Astrocyte (in vitro differentiated cells and primary cell): Measurements from ENCODE around the gene VPS13C. TPM values are rescaled to one million over a fixed set of nuclear protein-coding genes. Genes with fewer than 3 reads are reported as not detected.

Experiments used
- DNase-seq: peaks from one replicate; pipeline ENCODE4 v3.0.0-alpha.2; 2010; ENCODE audit warnings: low read depth
- FAIRE-seq: peaks from 2 replicates; lab custom pipeline; 2011; peaks lifted over from hg19 to GRCh38; lab: Jason Lieb, UNC
- H2AFZ ChIP-seq: 2 replicates; pipeline ENCODE4 v1.6.0; 2012; ENCODE audit warnings: low read depth, low read length, inconsistent platforms
- H3K27ac ChIP-seq: 2 replicates; pipeline ENCODE4 v1.5.1; 2011; ENCODE audit warnings: low read depth, low read length, inconsistent platforms
- H3K27me3 ChIP-seq: 2 replicates; pipeline ENCODE4 v1.6.0; 2011; ENCODE audit warnings: low read length, inconsistent platforms; ENCODE audit not compliant: insufficient read depth
- H3K36me3 ChIP-seq: 2 replicates; pipeline ENCODE4 v1.5.1; 2011; ENCODE audit warnings: low read length, inconsistent platforms; ENCODE audit not compliant: insufficient read depth
- H3K4me1 ChIP-seq: 2 replicates; pipeline ENCODE4 v1.5.1; 2011; ENCODE audit warnings: low read length, inconsistent platforms; ENCODE audit not compliant: insufficient read depth
- H3K4me2 ChIP-seq: 2 replicates; pipeline ENCODE4 v1.6.0; 2012; ENCODE audit warnings: low read length, inconsistent platforms
- H3K4me3 ChIP-seq: 2 replicates; pipeline ENCODE4 v1.5.1; 2011; ENCODE audit warnings: low read depth, mild to moderate bottlenecking, low read length, inconsistent platforms; ENCODE audit not compliant: insufficient read depth
- H3K79me2 ChIP-seq: 2 replicates; pipeline ENCODE4 v1.6.0; 2012; ENCODE audit warnings: mild to moderate bottlenecking, low read length, inconsistent platforms; ENCODE audit not compliant: insufficient read depth
- H3K9ac ChIP-seq: 2 replicates; pipeline ENCODE4 v1.6.0; 2012; ENCODE audit warnings: mild to moderate bottlenecking, low read length, inconsistent platforms
- H3K9me3 ChIP-seq: 2 replicates; pipeline ENCODE4 v1.5.1; 2012; ENCODE audit warnings: low read depth, mild to moderate bottlenecking, low read length, inconsistent platforms; ENCODE audit not compliant: insufficient read depth
- H4K20me1 ChIP-seq: 2 replicates; pipeline ENCODE4 v1.6.0; 2012; ENCODE audit warnings: low read length, inconsistent platforms; ENCODE audit not compliant: insufficient read depth
- H3K27ac Mint-ChIP-seq: one replicate; pipeline ENCODE4 v1.8.0; 2021; ENCODE audit warnings: mild to moderate bottlenecking, mixed read lengths; ENCODE audit not compliant: unreplicated experiment
- H3K27me3 Mint-ChIP-seq: one replicate; pipeline ENCODE4 v1.8.0; 2021; ENCODE audit warnings: low read depth, mixed read lengths; ENCODE audit not compliant: unreplicated experiment
- H3K36me3 Mint-ChIP-seq: one replicate; pipeline ENCODE4 v1.8.0; 2021; ENCODE audit warnings: low read depth, mixed read lengths; ENCODE audit not compliant: unreplicated experiment
- H3K4me1 Mint-ChIP-seq: one replicate; pipeline ENCODE4 v1.8.0; 2021; ENCODE audit warnings: low read depth, mixed read lengths; ENCODE audit not compliant: unreplicated experiment
- H3K4me3 Mint-ChIP-seq: one replicate; pipeline ENCODE4 v1.8.0; 2021; ENCODE audit warnings: mild to moderate bottlenecking, moderate library complexity, mixed read lengths; ENCODE audit not compliant: unreplicated experiment
- H3K9me3 Mint-ChIP-seq: one replicate; pipeline ENCODE4 v1.8.0; 2021; ENCODE audit warnings: mild to moderate bottlenecking, mixed read lengths; ENCODE audit not compliant: unreplicated experiment
- EZH2 ChIP-seq: IDR thresholded peaks from 2 replicates; pipeline ENCODE4 v1.6.1; 2012; ENCODE audit warnings: mild to moderate bottlenecking, low read length, inconsistent platforms; ENCODE audit not compliant: insufficient read depth
- total RNA-seq: library from RNA; stranded (reverse); gene quantifications from 2 replicates; pipeline ENCODE4 v1.2.1, GENCODE V29; 2021
- TF ChIP-seq, protein P1 (sequence below): IDR thresholded peaks from 2 replicates; pipeline ENCODE4 v1.5.1; 2011; ENCODE audit warnings: low read depth, mild to moderate bottlenecking, inconsistent platforms, low read length, moderate library complexity; ENCODE audit not compliant: insufficient read depth

Gene VPS13C
- total RNA-seq, 1 donor from 2014 or later: 35.4 TPM

DNA sequence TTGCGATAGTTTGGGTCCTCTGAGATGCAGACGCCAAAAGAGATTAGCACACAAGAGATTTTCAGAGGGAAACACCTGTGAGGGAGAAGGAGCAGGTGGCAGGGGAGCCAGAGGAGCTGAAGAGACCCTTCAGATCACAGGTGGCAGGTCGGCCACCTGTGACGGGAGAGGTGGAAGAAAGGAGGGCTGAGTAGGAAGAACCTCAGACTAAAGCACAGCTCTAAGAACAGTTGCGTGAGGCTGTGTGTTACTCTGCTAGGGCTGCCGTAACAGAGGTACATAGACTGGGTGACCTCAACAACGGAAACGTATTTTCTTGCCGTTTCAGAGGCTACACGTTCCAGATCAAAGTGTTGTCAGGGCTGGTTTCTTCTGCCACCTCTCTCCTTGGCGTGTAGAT is 45.0 kb upstream of the VPS13C start:
- H3K4me2 ChIP-seq: no peak overlapping the region
- no peak overlapping the region for H3K4me3 Mint-ChIP-seq

GRCh38 chr15:62104846-62105245 is 44.6 kb upstream of the VPS13C start:
- H4K20me1 ChIP-seq: no peaks in the 10 kb centered on the region
- no peak overlapping the region for H3K9ac ChIP-seq
- H3K9me3 ChIP-seq: no peaks in the 10 kb centered on the region
- H3K4me1 ChIP-seq: peaks cover under 1% of the 10 kb centered on the region
- H3K4me2 ChIP-seq: no peak overlapping the region
- Mint-ChIP-seq H3K27me3 (no peaks in the 10 kb centered on the region), H3K27ac (no peak overlapping the region), H3K36me3 (no peaks in the 10 kb centered on the region), H3K4me1 (peaks cover 10% of the 10 kb centered on the region), H3K9me3 (peaks cover 2% of the 10 kb centered on the region), H3K4me3 (no peak overlapping the region)
- TF ChIP-seq EZH2: no peak
- TF ChIP-seq, protein P1, sequence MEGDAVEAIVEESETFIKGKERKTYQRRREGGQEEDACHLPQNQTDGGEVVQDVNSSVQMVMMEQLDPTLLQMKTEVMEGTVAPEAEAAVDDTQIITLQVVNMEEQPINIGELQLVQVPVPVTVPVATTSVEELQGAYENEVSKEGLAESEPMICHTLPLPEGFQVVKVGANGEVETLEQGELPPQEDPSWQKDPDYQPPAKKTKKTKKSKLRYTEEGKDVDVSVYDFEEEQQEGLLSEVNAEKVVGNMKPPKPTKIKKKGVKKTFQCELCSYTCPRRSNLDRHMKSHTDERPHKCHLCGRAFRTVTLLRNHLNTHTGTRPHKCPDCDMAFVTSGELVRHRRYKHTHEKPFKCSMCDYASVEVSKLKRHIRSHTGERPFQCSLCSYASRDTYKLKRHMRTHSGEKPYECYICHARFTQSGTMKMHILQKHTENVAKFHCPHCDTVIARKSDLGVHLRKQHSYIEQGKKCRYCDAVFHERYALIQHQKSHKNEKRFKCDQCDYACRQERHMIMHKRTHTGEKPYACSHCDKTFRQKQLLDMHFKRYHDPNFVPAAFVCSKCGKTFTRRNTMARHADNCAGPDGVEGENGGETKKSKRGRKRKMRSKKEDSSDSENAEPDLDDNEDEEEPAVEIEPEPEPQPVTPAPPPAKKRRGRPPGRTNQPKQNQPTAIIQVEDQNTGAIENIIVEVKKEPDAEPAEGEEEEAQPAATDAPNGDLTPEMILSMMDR: no peak
- H3K36me3 ChIP-seq: no peaks in the 10 kb centered on the region
- no peaks in the 10 kb centered on the region for H3K27me3 ChIP-seq
- no peak overlapping the region for H2AFZ ChIP-seq
- H3K79me2 ChIP-seq: no peaks in the 10 kb centered on the region
- DNase-seq (no peak), FAIRE-seq (no peak)
- H3K27ac ChIP-seq: no peak overlapping the region
- H3K4me3 ChIP-seq: no peak overlapping the region

More for the DNA sequence above, 45.0 kb upstream of the VPS13C start:
- no peak overlapping the region for H2AFZ ChIP-seq
- no peak for TF ChIP-seq EZH2
- TF ChIP-seq, protein P1: no peak
- FAIRE-seq (no peak), DNase-seq (no peak)
- H3K4me3 ChIP-seq: no peak overlapping the region
- H3K36me3 Mint-ChIP-seq: no peaks in the 10 kb centered on the region
- H3K79me2 ChIP-seq: no peaks in the 10 kb centered on the region
- H4K20me1 ChIP-seq: no peaks in the 10 kb centered on the region
- H3K27me3 ChIP-seq: no peaks in the 10 kb centered on the region
- H3K4me1 ChIP-seq: peaks cover 5% of the 10 kb centered on the region
- no peak overlapping the region for H3K9ac ChIP-seq
- H3K27ac Mint-ChIP-seq: no peak overlapping the region
- H3K36me3 ChIP-seq: no peaks in the 10 kb centered on the region
- H3K27me3 Mint-ChIP-seq: no peaks in the 10 kb centered on the region
- H3K9me3 Mint-ChIP-seq: peaks cover 2% of the 10 kb centered on the region
- H3K9me3 ChIP-seq: no peaks in the 10 kb centered on the region
- no peak overlapping the region for H3K27ac ChIP-seq
- H3K4me1 Mint-ChIP-seq: peaks cover 14% of the 10 kb centered on the region

DNA sequence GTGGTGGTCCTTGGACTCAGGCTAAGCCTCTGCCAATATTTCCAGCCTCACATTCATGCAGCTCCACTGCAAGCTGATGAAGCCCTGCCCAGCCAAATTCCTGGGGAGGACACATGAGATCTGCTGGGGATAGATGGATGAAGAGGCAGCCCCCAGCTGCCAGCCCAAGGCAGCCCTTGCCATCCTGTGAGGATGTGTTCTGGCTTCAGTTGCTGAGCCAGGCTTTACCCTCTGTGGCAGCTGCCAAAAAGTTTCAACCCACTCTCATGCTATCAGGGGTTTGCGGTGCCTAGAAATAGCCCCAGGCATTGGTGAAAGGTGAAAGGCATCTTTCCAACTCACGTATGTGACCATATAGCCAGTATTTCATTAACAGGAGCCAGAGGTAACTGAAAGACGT is 44.2 kb upstream of the VPS13C start:
- no peak for FAIRE-seq
- no peak for DNase-seq
- H3K9me3 Mint-ChIP-seq: peaks cover 2% of the 10 kb centered on the region
- Histone ChIP-seq H3K9ac (no peak overlapping the region), H2AFZ (no peak overlapping the region), H3K79me2 (no peaks in the 10 kb centered on the region), H4K20me1 (no peaks in the 10 kb centered on the region), H3K27me3 (no peaks in the 10 kb centered on the region), H3K27ac (no peak overlapping the region), H3K9me3 (no peaks in the 10 kb centered on the region), H3K4me1 (no peaks in the 10 kb centered on the region), H3K36me3 (no peaks in the 10 kb centered on the region), H3K4me3 (no peak overlapping the region), H3K4me2 (no peak overlapping the region)
- no peaks in the 10 kb centered on the region for H3K36me3 Mint-ChIP-seq
- H3K4me3 Mint-ChIP-seq: no peak overlapping the region
- H3K27ac Mint-ChIP-seq: no peak overlapping the region
- TF ChIP-seq, protein P1: no peak
- TF ChIP-seq EZH2: no peak
- H3K4me1 Mint-ChIP-seq: peaks cover 9% of the 10 kb centered on the region
- no peaks in the 10 kb centered on the region for H3K27me3 Mint-ChIP-seq
